CD4-positive, alpha-beta T cell treated with Interleukin-6 at 100 ng/mL for 8 hours (primary cell): ENCODE results near the gene CELSR1.
"Not testable (repeated sequence)": the region's sequence is repeated elsewhere in the genome, so short reads cannot be mapped to it uniquely, and the experiment has no call there.

Source experiments
- DNase-seq: peaks from one replicate; pipeline ENCODE4 v3.0.0-alpha.2; 2020; ENCODE audit warnings: mixed read lengths, low spot score

Gene CELSR1

DNA sequence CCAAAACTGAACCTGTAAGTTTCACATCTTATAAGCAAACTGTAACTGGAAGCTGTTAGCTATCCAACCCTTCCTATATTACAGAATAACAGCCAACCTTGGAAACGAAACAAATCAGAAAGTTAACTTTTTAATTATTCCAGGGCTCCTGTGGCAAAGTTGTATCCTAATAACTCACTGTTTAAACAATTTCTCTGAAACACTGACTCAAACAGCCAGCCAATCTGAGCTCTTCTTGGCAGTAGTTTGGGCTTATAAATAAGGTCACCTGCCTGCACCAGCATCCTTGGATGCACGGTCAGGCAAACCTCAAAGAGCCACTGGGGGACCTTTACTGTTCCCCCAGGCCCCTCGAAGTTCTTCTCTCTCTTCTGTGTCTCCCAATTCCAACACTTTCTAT lies 5.0 kb downstream of the CELSR1 start:
- DNase-seq: no peak

DNA sequence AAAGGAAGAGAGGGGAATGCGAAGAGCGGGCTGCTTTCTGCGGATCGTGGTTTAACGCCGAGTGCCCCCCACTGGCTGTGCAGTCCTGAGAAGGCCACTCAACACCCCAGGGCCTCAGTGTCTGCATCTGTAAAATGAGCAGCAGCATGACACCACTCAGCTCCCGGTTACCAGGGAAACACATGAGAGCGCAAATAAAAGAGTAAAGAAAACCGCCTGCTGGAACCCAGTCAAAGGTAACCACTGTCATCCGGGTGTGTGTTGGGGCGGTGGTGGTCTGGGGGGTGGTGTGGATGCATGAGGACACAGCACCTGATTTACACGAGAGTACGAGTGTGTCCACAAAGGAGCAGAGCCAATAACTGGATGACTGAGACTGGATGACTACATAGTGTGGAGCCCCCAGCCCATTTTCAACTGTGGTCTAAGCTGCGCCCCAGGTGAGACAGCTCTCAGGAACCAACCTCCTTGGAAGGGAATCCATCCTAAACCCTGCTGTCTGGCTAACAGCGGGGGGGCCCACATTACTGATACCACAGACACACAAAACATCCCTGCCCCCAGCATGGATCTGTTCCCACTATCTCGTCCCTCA lies 5.7 kb downstream of the CELSR1 start:
- no peak for DNase-seq

DNA sequence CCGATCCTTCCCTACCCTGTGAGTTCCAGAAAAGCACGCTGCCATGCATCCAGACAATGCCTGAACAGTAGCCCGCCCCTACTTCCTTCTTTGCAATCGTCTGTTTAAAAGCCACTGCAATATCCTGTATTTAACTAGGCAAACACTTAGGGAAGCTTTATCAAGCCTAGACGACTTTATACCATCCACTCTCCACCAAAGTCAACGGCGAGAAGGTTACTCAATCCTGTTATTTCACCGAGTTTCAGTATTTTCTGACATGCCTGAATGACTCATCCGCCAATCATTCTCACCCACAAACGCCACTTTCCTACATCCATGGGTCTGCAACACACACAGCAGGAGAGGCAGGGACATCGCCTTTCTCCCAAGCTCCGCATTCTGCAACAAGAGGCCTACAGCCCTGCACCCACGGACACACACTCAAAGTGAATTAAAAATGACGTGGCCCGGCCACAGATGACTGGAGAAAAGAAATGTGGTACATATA lies 9.3 kb downstream of the CELSR1 start:
- no peak for DNase-seq

DNA sequence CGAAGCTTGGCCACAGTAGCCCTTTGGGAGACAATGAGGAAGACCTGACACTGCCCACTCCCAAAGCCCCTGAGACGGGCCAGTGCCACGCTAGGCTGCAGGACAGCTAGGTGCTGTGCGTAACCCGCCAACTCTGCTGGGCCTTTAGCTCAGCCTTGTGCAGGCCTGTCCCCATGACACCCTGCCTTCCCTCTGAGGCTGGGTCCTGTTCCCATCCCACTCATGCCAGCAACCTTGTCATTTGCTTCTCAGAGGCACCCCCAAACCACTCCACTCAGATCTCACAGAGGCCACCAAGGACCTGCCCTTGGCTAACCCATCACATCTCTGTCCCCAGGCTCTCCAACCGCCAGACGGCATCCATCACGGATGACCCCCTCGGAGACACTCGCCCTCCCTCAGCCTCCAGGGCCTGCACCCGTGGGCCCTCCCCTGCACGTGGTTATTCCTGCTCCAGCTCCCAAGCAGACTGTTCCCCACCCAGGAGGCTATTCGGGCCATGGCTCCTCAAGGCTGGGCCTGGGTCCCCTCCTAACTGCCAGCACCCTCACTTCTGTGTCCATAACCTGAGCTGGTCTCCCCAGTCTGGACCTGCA lies 11.1 kb downstream of the CELSR1 start:
- no peak for DNase-seq

DNA sequence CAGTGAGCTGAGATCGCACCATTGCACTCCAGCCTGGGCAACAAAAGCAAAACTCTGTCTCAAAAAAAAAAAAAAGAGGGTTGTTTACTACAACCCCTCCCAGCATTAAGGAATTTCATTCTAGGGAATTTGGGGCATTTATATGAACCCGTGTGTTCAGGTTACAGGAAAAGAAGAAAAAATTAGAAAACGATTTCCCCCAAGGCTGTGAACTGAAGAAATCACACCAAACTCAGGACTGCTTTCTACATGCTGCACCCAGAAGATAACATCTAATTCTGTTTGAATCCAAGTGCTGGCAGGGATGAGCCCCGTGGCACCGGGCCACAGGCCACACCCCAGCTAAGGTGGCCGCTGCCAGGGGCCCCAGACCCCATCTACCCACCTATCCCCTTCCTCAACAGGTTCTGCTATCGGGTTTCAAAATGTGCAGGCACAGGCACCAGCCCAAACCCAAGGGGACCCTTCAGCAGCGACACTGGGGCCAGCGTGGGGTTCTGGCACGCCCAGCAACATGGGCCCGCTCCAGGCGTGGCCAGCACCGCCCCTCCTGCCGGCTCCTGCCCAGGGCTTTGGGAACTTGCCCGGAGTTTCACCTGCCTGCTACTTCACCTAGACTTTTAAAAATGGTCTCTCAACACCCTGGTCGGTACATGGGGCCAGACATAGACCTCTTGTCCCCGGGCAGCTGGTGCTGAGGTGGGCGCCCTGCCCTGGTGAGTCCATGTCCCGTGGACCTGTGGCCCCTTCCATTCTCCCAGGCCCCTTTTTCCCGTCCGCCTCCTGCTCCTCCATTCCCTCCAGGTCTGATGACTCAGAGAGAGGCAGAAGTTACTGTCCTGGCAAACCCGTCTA lies 11.8 kb downstream of the CELSR1 start:
- no peak for DNase-seq

DNA sequence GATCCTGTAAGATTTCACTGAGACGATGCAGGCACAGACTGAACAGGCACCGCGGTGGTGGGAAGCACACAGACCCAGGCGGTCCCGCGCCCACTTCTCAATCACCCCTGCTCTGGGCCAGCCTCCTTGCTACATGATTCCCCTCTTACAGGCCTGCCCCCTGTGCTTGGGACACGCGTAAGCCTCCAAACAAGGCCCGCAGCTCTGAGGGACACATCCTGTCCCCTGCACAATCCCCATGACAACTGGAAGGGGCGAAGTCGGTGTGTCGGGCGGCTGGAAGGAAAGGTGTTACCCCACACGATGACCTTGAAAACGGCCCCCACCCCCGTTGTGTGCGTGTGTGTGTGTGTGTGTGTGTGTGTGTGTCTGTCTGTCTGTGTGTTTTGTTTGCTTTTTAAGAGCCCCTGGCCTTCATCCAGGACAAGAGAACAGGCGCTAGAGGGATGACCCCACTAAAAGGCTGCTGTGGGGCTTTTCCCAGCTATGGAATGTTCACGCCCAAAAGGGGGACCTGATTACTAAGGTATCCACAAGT lies 13.1 kb downstream of the CELSR1 start:
- DNase-seq: no peak

DNA sequence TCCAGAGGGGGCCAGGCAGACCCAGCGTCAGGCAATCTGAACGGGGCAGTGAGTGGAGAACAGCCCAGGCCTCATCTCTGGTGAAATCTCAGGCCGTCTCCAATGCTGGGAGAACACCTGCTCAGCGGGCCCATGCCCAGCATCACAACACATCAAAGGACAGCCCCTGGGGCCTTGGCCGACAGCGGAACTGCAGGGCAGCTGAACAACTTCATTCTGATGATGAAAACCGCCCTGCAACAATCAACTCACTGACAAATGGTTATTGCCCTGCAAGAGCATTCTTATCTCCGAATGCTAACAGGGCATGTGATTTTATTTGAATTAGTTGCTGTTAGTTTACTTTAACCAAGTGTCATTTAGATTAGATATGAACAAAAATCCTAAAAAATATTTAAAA lies 14.6 kb downstream of the CELSR1 start:
- no peak for DNase-seq

DNA sequence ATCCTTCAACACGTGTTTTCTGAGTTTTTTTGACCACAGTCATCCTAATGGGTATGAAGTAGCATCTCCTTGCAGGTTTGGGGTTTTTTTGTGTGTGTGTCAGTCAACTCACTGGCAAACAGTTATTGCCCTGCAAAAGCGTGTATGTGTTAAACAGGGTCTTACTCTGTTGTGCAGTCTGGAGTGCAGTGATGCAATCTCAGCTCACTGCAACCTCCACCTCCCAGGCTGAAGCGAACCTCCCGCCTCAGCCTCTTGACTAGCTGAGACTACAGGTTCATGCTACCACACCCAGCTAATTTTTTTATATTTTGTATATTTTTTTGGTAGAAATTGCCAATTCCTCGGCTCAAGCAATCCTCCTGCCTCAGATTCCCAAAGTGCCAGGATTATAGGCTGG lies 15.4 kb downstream of the CELSR1 start:
- DNase-seq: no peak

DNA sequence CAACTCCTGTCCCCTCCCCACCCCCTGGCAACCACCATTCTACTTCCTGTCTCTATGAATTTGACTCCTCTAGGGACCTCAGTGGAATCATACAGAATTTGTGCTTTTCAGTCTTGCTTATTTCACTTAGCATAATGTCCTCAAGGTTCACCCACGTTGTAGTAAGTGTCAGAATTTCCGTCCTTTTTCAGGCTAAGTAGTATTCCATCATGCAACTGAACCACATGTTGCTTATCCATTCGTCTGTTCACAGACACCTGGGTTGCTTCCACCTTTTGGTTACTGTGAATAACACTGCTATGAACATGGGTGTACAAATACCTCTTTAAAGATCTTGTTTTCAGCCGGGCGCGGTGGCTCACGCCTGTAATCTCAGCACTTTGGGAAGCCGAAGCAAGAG lies 16.5 kb downstream of the CELSR1 start:
- no peak for DNase-seq

DNA sequence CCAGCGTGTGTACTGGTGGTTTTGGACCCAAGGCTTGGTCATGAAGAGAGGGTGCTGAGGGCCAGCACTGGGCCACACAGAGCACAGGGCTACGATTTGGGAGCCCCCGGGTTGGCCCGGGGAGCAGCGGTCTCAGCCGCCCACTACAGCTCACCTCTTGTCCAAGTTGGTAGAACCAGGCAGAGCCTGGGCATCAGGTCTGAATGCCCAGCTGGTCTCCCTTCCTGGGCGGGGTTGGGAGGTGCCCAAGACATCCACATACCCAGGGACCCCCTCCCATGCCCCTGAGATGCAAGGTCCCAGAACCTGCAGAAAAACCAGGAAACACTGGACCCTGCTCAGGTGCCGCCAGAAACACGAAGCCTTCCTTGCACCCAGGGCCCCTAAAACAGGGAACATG lies 18.0 kb downstream of the CELSR1 start:
- DNase-seq: no peak

DNA sequence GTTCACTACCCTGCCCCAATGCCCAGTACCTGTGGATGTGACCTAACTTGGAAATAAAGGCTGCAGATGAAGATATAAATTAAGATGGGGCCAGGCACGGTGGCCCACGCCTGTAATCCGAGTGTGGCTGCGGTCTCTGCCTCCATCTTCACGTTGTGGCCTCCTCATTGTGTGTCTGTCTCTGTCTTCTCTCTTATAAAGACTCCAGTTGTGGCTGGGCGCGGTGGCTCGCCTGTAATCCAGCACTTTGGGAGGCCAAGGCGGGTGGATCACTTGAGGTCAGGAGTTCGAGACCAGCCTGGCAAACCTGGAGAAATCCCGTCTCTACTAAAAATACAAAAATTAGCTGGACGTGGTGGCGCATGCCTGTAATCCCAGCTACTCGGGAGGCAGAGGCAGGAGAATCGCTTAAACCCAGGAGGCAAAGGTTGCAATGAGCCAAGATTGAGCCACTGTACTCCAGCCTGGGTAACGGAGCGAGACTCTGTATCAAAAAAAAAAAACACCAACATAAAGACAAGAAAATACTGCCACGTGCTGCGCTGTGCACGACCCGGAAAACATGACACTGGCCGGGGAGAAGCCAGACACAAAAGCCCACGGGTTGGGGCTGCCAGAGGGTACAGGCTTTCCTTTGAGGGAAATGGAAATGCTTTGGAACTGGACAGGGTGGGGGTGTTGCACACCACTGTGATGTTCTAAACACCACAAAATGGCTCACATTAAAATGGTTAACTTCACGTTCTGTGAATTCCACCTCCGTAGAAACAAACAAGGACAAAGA lies 18.7 kb downstream of the CELSR1 start:
- DNase-seq: no peak

DNA sequence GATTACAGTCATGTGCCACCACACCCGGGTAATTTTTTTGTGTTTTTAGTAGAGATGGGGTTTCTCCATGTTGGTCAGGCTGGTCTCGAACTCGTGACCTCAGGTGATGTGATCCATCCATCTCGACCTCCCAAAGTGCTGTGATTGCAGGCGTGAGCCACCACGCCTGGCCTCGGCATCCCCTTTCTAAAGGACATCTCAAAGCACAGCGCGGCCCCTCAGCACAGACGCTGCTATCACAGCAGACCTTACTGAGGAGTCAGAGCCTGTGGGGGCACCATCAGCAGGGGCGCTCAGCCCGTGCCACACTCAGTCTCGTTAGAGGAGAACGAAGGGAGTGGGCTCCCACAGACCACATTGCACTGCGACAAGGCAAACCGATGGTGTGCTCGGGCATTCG lies 19.4 kb downstream of the CELSR1 start:
- no peak for DNase-seq

DNA sequence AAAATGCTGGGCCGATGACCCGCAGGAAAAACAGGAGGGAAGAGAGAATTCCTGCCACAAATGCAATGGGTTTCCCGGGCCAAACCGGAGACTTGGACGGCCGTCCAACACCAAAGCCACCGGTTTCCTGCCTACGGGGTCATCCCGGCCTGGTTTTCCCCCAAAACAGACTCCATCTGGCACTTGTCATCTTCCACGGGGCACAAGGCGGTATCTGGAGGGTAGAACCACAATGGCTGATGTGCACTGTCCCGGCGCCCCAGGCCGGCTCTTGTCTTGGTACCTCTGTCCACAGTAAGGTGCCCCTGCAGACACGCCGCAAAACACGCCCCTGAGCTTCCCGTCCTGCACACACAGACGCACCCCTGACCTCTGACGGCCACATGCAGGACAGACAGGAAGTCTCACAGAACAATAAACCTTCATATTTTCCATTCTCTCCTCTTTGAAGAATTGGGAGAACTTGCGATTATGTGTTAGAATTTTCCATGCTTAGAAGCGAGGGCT lies 20.1 kb downstream of the CELSR1 start:
- DNase-seq: no peak

DNA sequence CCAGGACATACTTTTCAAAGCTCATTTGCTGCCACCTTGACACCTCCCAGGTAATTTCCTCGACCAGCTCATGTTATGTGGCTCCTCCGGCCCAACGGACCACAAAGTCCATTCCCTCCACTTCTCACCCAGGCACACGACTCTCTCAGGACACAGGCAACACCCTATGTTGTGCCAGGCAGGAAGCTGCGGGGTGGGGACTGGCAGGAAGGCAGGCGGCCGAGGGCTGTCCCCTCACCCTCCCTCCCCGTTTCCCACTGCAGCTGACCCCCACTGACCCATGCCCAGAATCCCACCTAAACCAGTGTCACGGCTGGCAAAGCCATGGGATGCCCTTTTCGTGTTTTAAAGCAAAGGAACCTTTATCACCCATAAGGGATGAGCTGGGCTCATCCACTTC lies 20.8 kb downstream of the CELSR1 start:
- no peak for DNase-seq

DNA sequence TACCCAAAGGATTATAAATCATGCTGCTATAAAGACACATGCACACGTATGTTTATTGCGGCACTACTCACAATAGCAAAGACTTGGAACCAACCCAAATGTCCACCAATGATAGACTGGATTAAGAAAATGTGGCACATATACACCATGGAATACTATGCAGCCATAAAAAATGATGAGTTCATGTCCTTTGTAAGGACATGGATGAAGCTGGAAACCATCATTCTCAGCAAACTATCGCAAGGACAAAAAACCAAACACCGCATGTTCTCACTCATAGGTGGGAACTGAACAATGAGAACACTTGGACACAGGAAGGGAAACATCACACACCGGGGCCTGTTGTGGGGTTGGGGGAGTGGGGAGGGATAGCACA lies 21.3 kb downstream of the CELSR1 start:
- DNase-seq: not testable (repeated sequence)

DNA sequence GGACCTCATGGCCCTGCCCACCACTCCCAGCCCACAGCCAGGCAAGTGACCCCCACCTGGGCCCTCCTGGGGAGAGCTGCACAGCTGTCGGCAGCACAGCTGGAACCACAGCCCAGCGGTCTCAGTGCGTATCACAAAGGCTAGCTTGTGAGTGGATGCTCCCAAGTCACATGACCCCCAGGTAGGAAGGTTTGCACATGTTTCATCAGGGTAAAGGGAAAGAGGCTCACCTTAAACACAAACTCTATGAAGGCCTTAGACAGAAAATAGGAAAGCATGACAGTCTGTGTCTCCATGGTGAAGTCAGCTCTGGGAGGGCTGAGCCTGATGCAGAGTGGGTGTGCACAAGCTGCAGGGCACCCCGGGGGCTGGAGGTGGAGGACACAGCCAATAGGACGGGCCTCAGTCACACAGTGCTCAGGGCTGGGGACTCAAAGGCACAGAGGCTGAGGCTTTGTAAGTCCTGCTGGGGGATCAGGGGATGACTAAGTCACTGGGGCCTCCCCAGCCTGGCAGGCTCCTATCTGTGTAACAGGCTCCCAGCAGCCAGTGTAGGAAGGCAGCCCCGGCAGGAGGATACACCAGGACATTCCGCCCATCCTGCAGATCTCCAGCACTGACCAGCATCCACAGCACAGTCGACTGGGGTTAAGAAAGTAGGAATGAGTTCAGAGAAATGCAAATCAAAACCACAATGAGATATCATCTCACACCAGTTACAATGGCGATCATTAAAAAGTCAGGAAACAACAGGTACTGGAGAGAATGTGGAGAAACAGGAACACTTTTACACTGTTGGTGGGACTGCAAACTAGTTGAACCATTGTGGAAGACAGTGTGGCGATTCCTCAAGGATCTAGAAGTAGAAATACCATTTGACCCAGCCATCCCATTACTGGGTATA lies 22.0 kb downstream of the CELSR1 start:
- no peak for DNase-seq

DNA sequence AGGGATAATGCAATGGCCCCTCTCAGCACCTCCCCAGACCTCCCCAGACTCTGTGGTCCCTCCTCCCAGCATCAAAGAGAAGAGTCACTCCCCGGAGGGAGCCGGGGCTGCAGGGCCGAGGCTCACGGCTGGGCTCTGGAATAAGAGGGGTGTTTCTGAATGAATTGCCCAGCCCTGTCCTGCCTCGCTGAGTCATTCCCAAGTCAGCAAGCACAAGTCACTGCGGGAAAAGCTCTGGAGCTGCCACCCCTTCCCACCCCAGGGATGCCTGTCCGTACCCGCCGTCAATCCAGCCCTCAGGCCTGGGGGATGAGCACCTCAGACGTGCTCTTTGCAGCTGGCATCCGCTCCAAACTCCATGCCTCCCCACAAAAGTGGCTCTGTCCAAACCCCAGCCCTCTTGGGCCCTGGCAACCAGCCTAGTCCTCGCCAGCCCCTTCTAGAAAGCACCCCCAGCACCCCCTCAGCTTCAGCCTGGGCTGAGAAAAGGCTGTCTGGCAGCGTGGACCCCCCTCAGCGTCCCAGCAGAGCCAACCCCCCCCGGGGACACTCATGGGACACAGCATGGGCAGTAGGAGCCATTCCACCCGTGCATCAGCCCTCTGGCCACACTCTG lies 22.7 kb downstream of the CELSR1 start:
- no peak for DNase-seq

DNA sequence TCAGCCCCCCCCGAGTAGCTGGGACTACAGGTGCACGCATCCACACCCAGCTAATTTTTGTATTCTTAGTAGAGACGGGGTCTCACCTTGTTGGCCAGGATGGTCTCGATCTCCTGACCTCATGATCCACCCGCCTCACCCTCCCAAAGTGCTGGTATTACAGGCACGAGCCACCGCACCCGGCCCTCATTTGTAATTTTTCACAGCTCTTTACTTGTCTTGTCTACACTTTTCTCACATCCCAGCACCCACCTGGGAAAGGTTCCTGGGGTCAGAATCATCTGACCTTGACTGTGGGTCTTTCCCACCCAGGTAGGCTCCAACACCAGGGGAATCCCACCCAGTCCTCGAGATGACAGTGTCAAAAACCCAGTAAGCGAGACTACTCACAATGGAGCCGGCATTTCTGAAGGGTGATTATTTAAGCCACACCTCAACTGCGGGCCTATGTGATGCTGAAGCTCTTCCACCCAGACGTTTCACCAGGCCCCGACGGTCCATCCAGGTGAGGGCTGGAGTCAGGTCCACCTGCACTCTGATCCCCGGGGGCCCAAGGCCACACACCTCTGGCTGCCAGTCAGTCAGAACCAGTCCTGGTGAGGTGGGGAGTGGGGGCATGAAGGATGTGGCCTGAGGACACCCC lies 23.4 kb downstream of the CELSR1 start:
- DNase-seq: no peak

DNA sequence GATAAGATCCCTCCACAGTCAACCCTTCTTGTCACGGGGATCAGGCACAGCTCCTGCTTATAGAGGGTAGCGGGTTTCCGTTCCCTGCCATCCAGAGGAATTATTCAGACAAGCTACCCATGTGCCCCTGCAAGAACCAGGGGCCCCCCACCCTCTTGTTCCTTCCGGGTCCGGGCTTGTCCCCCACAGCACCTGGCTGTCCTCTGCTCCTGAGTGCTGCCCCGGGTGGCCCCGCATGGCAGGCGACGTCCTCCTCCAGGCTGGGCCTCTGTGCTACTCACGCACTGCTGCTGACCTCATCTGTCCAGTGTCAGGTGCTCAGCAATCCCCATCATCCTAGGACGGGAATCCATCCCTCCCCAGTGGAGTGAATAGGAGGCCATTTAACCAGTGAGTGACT lies 24.7 kb downstream of the CELSR1 start:
- no peak for DNase-seq

DNA sequence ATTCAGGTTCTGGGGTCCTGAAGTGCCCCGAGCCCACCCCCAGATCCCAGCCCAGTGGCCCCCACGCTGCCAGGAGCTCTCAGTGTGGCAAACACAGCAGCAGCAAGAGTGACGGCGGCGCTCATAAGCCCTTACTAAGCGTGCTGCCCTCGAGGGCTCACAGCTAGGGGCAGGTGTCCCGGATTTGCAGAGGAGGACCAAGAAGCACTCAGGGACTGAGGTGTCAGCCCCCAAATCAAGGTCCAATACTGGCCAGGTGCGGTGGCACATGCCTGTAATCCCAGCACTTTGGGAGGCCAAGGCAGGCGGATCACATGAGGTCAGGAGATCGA lies 25.4 kb downstream of the CELSR1 start:
- no peak for DNase-seq
